ENCODE data around the gene LAMC2. TPM values are rescaled to one million over a fixed set of nuclear protein-coding genes. Genes with fewer than 3 reads are reported as not detected.
A peak's percentile ranks its signal among the peaks of the same experiment; 100 is the strongest.

Gene LAMC2
- total and polyA plus RNA-seq, 10 of the 15 experiments (the other 5 are each of a cell fraction or from before 2014, with no cell fraction given) = 0.27 to 1.5 (median 0.92) TPM

DNA sequence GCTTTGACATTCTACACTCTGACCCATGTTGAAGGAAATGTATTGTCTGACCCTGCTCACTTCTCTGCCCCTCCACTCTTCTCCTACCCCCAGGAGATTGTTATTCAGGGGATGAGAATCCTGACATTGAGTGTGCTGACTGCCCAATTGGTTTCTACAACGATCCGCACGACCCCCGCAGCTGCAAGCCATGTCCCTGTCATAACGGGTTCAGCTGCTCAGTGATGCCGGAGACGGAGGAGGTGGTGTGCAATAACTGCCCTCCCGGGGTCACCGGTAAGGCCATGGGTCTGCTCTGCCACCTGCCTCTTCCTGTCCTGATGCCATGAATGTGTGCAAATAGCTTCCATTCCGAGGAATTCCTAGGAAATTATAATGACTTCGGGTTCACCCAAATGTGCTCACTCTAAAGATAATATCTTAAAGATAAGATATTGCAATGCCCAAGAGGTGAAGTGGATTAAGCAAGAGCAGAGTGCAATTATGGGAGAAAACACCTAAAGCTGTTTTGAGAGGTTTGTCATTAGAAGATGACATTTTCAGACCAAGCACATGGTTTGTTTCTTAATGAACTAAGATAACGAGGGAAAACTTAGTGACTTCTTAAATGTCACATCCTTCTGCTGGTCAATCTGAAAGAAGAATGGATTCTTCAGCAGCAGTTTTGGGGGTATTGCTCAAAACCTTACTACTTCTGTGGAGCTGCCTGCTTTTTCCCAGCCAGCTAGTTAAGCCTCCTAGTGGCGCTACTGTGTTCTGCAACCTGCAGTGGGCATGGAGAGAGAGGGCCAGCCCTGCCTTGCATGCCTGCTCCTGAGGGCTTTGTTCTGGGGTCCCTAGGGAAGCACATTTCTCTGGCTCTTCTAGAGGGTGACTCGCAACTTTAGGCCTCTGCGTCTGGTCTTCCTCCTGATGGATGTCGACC is 41.6 kb downstream of the LAMC2 start:
- H3K36me3 ChIP-seq (ENCODE audit: control insufficient read depth in 2 of 2, insufficient read depth in 2 of 2, low read length in 1 of 2) = no peaks in the 10 kb centered on the region
- no peak overlapping the region for H2AFZ ChIP-seq (ENCODE audit: control insufficient read depth, low read depth, low read length)
- TF ChIP-seq SMC3 (IDR thresholded peaks at IDR 0.05; ENCODE audit: borderline replicate concordance, low read length) (peak; percentile 91), RAD21 (IDR thresholded peaks at IDR 0.05; ENCODE audit: insufficient read depth, low read depth, low read length) (peak; percentile 87), EZH2 (IDR thresholded peaks at IDR 0.05; ENCODE audit: borderline replicate concordance, control insufficient read depth, low read depth, low read length) (0 out of 2 replicates have a peak, but pooled peaks have one; percentile 70), SMARCA5 (IDR thresholded peaks at IDR 0.05) (no peak), YY1 (IDR thresholded peaks at IDR 0.05; ENCODE audit: low read depth, low read length) (peak; percentile 50; the same call in 1 of the 2 replicates), ETV6 (conservative IDR thresholded peaks at IDR 0.05 in 1 of 2, IDR thresholded peaks at IDR 0.05 in 1 of 2; ENCODE audit: borderline replicate concordance in 1 of 2, low read depth in 1 of 2) (no peak)
- TF ChIP-seq, protein P1, sequence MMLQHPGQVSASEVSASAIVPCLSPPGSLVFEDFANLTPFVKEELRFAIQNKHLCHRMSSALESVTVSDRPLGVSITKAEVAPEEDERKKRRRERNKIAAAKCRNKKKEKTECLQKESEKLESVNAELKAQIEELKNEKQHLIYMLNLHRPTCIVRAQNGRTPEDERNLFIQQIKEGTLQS (IDR thresholded peaks at IDR 0.05; ENCODE audit: borderline replicate concordance, extremely low read depth, low read depth, low read length) = no peak
- TF ChIP-seq, protein P2, sequence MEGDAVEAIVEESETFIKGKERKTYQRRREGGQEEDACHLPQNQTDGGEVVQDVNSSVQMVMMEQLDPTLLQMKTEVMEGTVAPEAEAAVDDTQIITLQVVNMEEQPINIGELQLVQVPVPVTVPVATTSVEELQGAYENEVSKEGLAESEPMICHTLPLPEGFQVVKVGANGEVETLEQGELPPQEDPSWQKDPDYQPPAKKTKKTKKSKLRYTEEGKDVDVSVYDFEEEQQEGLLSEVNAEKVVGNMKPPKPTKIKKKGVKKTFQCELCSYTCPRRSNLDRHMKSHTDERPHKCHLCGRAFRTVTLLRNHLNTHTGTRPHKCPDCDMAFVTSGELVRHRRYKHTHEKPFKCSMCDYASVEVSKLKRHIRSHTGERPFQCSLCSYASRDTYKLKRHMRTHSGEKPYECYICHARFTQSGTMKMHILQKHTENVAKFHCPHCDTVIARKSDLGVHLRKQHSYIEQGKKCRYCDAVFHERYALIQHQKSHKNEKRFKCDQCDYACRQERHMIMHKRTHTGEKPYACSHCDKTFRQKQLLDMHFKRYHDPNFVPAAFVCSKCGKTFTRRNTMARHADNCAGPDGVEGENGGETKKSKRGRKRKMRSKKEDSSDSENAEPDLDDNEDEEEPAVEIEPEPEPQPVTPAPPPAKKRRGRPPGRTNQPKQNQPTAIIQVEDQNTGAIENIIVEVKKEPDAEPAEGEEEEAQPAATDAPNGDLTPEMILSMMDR (IDR thresholded peaks at IDR 0.05 in 2 of 3, conservative IDR thresholded peaks at IDR 0.05 in 1 of 3; ENCODE audit: control insufficient read depth in 2 of 3, extremely low read depth in 1 of 3, insufficient read depth in 1 of 3, low read depth in 3 of 3, low read length in 3 of 3) = peak; percentile 80 to 90 (median 86)
- FAIRE-seq (peak; percentile 23), DNase-seq (ENCODE audit: low read depth, low spot score) (no peak), ATAC-seq (peak; percentile 96)
- no peak overlapping the region for H3K4me2 ChIP-seq (ENCODE audit: control insufficient read depth, insufficient read depth)
- intact Hi-C loops (cut with micrococcal nuclease; ENCODE audit: unreplicated experiment) (loop anchor here (1.0 to 5.0 kb wide), 2 partner anchors 200 to 265 kb away; no protein-coding TSS in a partner anchor), in situ Hi-C loops (cut with MboI) (loop anchor here (5.0 kb wide), 1 partner anchor 270 kb away; no protein-coding TSS in a partner anchor)
- BruUV-seq (replicated peaks) = no TSS peak
- H3K27me3 ChIP-seq (replicated peaks in 1 of 2; ENCODE audit: control insufficient read depth in 2 of 2, insufficient read depth in 2 of 2, low read length in 1 of 2) = no peaks in the 10 kb centered on the region
- RAD21 ChIA-PET (ENCODE audit: unreplicated experiment) = interaction anchor here (0.6 to 4.0 kb wide), 25 partner anchors 10 to 267 kb away, joined by 3 to 52 read pairs (median 4); no protein-coding TSS in a partner anchor
- no peak overlapping the region for H3K27ac ChIP-seq (ENCODE audit: control insufficient read depth, insufficient read depth)
- POLR2A ChIA-PET = interaction anchor here (0.6 to 1.0 kb wide), 3 partner anchors 50 to 267 kb away, joined by 3 read pairs; no protein-coding TSS in a partner anchor
- H3K9me3 ChIP-seq (replicated peaks; ENCODE audit: control insufficient read depth, insufficient read depth, low read length) = no peaks in the 10 kb centered on the region
- peaks cover 6% of the 10 kb centered on the region; the same call in 1 of the 2 replicates for H3K4me1 ChIP-seq (ENCODE audit: control insufficient read depth, insufficient read depth, low read length)
- SMC1A ChIA-PET (ENCODE audit: uncharacterized antibody, unreplicated experiment) = interaction anchor here (0.6 to 7.2 kb wide), 34 partner anchors 8 to 328 kb away, joined by 3 to 66 read pairs (median 4); no protein-coding TSS in a partner anchor
- CTCF ChIA-PET = interaction anchor here (0.6 to 9.8 kb wide), 47 partner anchors 9 to 324 kb away, joined by 3 to 126 read pairs (median 4); no protein-coding TSS in a partner anchor
- no peaks in the 10 kb centered on the region for H3K79me2 ChIP-seq (ENCODE audit: control insufficient read depth, insufficient read depth, low read length)
- WGBS (ENCODE audit: insufficient coverage, insufficient replicate concordance, low lambda C conversion rate, missing lambda C conversion rate) = 63% methylated on average over 16 of the region's 16 CpGs
- H3K9ac ChIP-seq (ENCODE audit: control insufficient read depth, insufficient read depth, low read length) = no peak overlapping the region
- no peaks in the 10 kb centered on the region for H4K20me1 ChIP-seq (ENCODE audit: control insufficient read depth, insufficient read depth)
- H3K4me3 ChIP-seq = no peak overlapping the region
